Measurements from ENCODE around the gene CCDC40. TPM values are rescaled to one million over a fixed set of nuclear protein-coding genes. Genes with fewer than 3 reads are reported as not detected.

The CCDC40 gene
- total and polyA plus RNA-seq, 9 of the 15 experiments (the other 6 are each of a cell fraction or from before 2014, with no cell fraction given) = 0.07 to 0.33 TPM; not detected in 7

- TF ChIP-seq THRA (IDR thresholded peaks at IDR 0.05) (no peak), ZNF282 (CRISPR knock-in tag; IDR thresholded peaks at IDR 0.05) (no peak), POLR2B (IDR thresholded peaks at IDR 0.05; ENCODE audit: low read depth, partially characterized antibody) (no peak), ZBTB7A (IDR thresholded peaks at IDR 0.05; ENCODE audit: borderline replicate concordance, control insufficient read depth, low read depth, low read length) (peak; percentile 48; the same call in 1 of the 2 replicates), TFAP4 (CRISPR knock-in tag; IDR thresholded peaks at IDR 0.05; ENCODE audit: borderline replicate concordance) (0 out of 2 replicates have a peak, but pooled peaks have one; percentile 24), SIN3A (IDR thresholded peaks at IDR 0.05; ENCODE audit: borderline replicate concordance in 2 of 2, control insufficient read depth in 1 of 2, low read depth in 2 of 2, low read length in 2 of 2) (no peak), CEBPZ (IDR thresholded peaks at IDR 0.05; ENCODE audit: borderline replicate concordance, low read depth, low read length) (no peak), MAX (CRISPR knock-in tag; IDR thresholded peaks at IDR 0.05) (no peak), RAD21 (CRISPR knock-in tag; conservative IDR thresholded peaks at IDR 0.05 in 1 of 2, IDR thresholded peaks at IDR 0.05 in 1 of 2) (peak; percentile 37 to 69; a peak in 2 of 4 replicates), RAD51 (IDR thresholded peaks at IDR 0.05; ENCODE audit: borderline replicate concordance, low read depth) (no peak), CREM (IDR thresholded peaks at IDR 0.05; ENCODE audit: low read depth) (peak; percentile 37; the same call in 1 of the 2 replicates), SLC30A9 (CRISPR knock-in tag; IDR thresholded peaks at IDR 0.05) (no peak), RFX1 (IDR thresholded peaks at IDR 0.05) (no peak), RCOR1 (IDR thresholded peaks at IDR 0.05; ENCODE audit: borderline replicate concordance in 1 of 2, low read depth in 2 of 2, low read length in 2 of 2) (0 out of 4 replicates have a peak, but pooled peaks of 1 of the 2 experiments have one; percentile 18)
These were observed 30.8 kb upstream of the CCDC40 start (continued) for GRCh38 chr17:80005360-80006338.

Data from K562 (cell line).